Measurements from ENCODE around the gene RABGGTB. TPM values are rescaled to one million over a fixed set of nuclear protein-coding genes. Genes with fewer than 3 reads are reported as not detected.
A peak's percentile ranks its signal among the peaks of the same experiment; 100 is the strongest.
"Not testable (repeated sequence)": the region's sequence is repeated elsewhere in the genome, so short reads cannot be mapped to it uniquely, and the experiment has no call there.

The RABGGTB gene
- total RNA-seq, 1 donor from 2014 or later: 233 TPM

DNA sequence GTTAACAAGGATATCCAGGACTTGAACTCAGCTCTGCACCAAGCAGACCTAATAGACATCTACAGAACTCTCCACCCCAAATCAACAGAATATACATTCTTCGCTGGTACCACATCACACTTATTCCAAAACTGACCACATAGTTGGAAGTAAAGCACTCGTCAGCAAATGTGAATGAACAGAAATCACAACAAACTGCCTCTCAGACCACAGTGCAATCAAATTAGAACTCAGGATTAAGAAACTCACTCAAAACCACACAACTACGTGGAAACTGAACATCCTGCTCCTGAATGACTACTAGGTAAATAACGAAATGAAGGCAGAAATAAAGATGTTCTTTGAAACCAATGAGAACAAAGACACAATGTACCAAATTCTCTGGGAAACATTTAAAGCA, 5.9 kb upstream of the RABGGTB start:
- not testable (repeated sequence) for H3K27ac Mint-ChIP-seq; DNase-seq (ENCODE audit: low spot score); H3K36me3 Mint-ChIP-seq (ENCODE audit: low read depth); H3K4me1 Mint-ChIP-seq (ENCODE audit: low read depth); H3K4me3 Mint-ChIP-seq; H3K9me3 Mint-ChIP-seq
- H3K27me3 Mint-ChIP-seq (ENCODE audit: insufficient read depth): peaks cover 16% of the 10 kb centered on the region
- intact Hi-C loops (cut with micrococcal nuclease): loop anchor here (10.0 kb wide), 1 partner anchor 1045 kb away; the partner anchor contains the start of genes CRYZ and TYW3

- Mint-ChIP-seq H3K4me1 (ENCODE audit: low read depth) (peaks cover 23% of the 10 kb centered on the region), H3K27ac (peak overlapping the region; percentile 76), H3K27me3 (ENCODE audit: insufficient read depth) (peaks cover 11% of the 10 kb centered on the region), H3K36me3 (ENCODE audit: low read depth) (peaks cover 31% of the 10 kb centered on the region)
- intact Hi-C loops (cut with micrococcal nuclease): loop anchor here (10.0 kb wide), 1 partner anchor 1049 kb away; the partner anchor contains the start of genes CRYZ and TYW3
- not testable (repeated sequence) for DNase-seq (ENCODE audit: low spot score); H3K9me3 Mint-ChIP-seq; H3K4me3 Mint-ChIP-seq
Observed at GRCh38 chr1:75783920-75784319, 2.1 kb upstream of the RABGGTB start.

DNA sequence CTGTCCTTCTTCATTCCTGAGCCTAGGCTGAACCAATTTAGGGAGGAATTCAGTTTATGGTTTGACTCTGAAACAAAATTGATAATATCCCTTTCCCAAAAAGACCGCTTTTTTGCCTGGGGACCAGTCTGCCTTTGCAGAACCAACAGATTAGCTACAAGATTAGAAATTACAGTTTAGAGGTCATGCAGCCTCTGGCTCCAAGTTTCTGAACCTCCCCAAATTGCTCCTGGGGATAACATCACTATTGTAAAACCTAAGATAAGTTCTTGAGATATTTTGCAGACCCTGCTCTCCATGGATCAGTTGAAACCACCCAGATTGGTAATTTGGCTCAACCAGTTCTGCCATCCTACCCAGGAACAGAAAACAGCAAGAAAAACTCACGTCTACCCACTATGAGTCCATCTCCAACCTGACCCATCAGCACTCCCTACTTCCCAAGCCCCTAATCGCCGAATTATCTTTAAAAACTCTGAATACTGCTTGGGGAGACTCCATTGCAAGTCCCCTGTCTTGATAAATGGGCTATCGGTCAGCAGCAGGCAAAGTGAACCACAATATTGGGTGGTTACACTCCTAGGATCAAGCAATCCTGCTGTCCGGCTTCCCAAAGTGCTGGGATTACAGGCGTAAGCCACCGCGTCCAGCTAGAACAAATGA, 605 bp upstream of the RABGGTB start:
- H3K27me3 Mint-ChIP-seq (ENCODE audit: insufficient read depth): peaks cover 6% of the 10 kb centered on the region

DNA sequence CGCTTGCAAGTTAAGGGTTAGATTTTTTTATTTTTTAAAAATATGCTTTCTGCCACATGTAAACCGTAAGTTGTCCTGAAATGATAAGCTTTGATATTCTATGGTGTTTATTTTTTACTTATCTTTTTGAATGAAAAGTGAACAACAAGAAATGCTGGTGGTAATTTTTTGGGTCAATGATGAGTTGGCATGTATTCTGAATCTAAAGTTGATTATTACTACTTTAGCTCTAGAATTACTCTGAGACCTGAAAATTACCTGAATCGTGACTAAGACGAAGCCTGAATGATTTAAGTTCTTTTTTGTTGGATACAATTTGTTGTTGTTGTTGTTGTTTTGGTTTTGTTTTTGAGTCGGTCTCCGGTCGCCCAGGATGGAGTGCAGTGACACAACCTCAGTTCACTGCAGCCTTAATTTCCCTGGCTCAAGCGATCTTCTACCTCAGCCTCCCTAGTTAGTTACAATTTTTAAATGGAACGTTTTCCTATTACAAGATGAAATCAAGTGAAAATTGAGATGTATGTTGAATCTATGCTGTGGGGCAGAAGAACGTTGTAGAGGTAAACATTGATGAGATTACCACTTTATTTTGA, 941 bp downstream of the RABGGTB start:
- H3K36me3 Mint-ChIP-seq (ENCODE audit: low read depth): peaks cover 60% of the 10 kb centered on the region
- peak; percentile 4 for DNase-seq (ENCODE audit: low spot score)
- H3K4me1 Mint-ChIP-seq (ENCODE audit: low read depth): peaks cover 54% of the 10 kb centered on the region
- peak overlapping the region; percentile 99 for H3K27ac Mint-ChIP-seq
- peak overlapping the region; percentile 97 for H3K4me3 Mint-ChIP-seq
- H3K27me3 Mint-ChIP-seq (ENCODE audit: insufficient read depth): no peaks in the 10 kb centered on the region
- H3K9me3 Mint-ChIP-seq: no peaks in the 10 kb centered on the region
- intact Hi-C loops (cut with micrococcal nuclease): loop anchor here (1.0 to 10.0 kb wide), 6 partner anchors 63 to 1992 kb away; partner anchors contain the start of genes ACADM, CRYZ, MIGA1 and PIGK

More for the DNA sequence above, 605 bp upstream of the RABGGTB start:
- Mint-ChIP-seq H3K4me1 (ENCODE audit: low read depth) (peaks cover 38% of the 10 kb centered on the region), H3K36me3 (ENCODE audit: low read depth) (peaks cover 46% of the 10 kb centered on the region), H3K4me3 (peak overlapping the region; percentile 97), H3K9me3 (no peaks in the 10 kb centered on the region), H3K27ac (peak overlapping the region; percentile 99)
- no peak for DNase-seq (ENCODE audit: low spot score)
- intact Hi-C loops (cut with micrococcal nuclease): loop anchor here (5.0 to 10.0 kb wide), 2 partner anchors 1051 to 1432 kb away; partner anchors contain the start of genes CRYZ, PIGK and TYW3

- intact Hi-C loops (cut with micrococcal nuclease): loop anchor here (2.0 to 10.0 kb wide), 3 partner anchors 1053 to 1895 kb away; partner anchors contain the start of genes CRYZ, PIGK, TYW3 and ZZZ3
- Mint-ChIP-seq H3K27ac (peak overlapping the region; percentile 99), H3K4me1 (ENCODE audit: low read depth) (peaks cover 59% of the 10 kb centered on the region)
Observed at GRCh38 chr1:75787524-75787923, 1.5 kb downstream of the RABGGTB start.

DNA sequence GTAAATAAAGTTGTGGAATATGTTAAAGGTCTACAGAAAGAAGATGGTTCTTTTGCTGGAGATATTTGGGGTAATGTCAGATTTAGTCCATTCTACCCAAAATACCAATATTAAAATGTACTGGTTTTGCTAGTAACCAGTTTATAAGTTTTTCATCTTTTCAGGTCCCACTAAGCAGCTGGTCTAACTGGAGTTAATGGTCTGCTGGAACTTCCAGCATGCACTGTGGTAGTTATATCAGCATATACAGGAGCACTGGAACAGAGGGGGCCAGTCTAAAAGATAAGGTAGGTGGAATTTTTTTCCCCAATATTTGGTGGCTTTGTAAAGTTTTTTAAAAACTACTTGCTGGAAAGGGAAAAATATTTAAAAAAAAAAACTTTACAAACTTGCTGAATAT, 3.9 kb downstream of the RABGGTB start:
- Mint-ChIP-seq H3K9me3 (no peaks in the 10 kb centered on the region), H3K27ac (no peak overlapping the region), H3K27me3 (ENCODE audit: insufficient read depth) (no peaks in the 10 kb centered on the region), H3K36me3 (ENCODE audit: low read depth) (peaks cover 77% of the 10 kb centered on the region), H3K4me3 (peak overlapping the region; percentile 97), H3K4me1 (ENCODE audit: low read depth) (peaks cover 69% of the 10 kb centered on the region)
- DNase-seq (ENCODE audit: low spot score): no peak
- intact Hi-C loops (cut with micrococcal nuclease): loop anchor here (5.0 to 10.0 kb wide), 2 partner anchors 1055 to 1427 kb away; partner anchors contain the start of genes CRYZ, PIGK and TYW3

More at GRCh38 chr1:75787524-75787923, 1.5 kb downstream of the RABGGTB start:
- Mint-ChIP-seq H3K27me3 (ENCODE audit: insufficient read depth) (no peaks in the 10 kb centered on the region), H3K36me3 (ENCODE audit: low read depth) (peaks cover 65% of the 10 kb centered on the region), H3K9me3 (no peaks in the 10 kb centered on the region), H3K4me3 (peak overlapping the region; percentile 97)
- no peak for DNase-seq (ENCODE audit: low spot score)

- peak overlapping the region; percentile 97 for H3K4me3 Mint-ChIP-seq
- DNase-seq (ENCODE audit: low spot score): no peak
- no peaks in the 10 kb centered on the region for H3K27me3 Mint-ChIP-seq (ENCODE audit: insufficient read depth)
- intact Hi-C loops (cut with micrococcal nuclease): no loop called here
- H3K36me3 Mint-ChIP-seq (ENCODE audit: low read depth): peaks cover 80% of the 10 kb centered on the region
- no peaks in the 10 kb centered on the region for H3K9me3 Mint-ChIP-seq
- H3K4me1 Mint-ChIP-seq (ENCODE audit: low read depth): peaks cover 63% of the 10 kb centered on the region
- no peak overlapping the region for H3K27ac Mint-ChIP-seq
Observed at GRCh38 chr1:75791022-75791421, 5.0 kb downstream of the RABGGTB start.

GRCh38 chr1:75792091-75792490, 6.0 kb downstream of the RABGGTB start:
- Mint-ChIP-seq H3K27me3 (ENCODE audit: insufficient read depth) (no peaks in the 10 kb centered on the region), H3K27ac (no peak overlapping the region), H3K9me3 (no peaks in the 10 kb centered on the region), H3K36me3 (ENCODE audit: low read depth) (peaks cover 76% of the 10 kb centered on the region), H3K4me1 (ENCODE audit: low read depth) (peaks cover 62% of the 10 kb centered on the region), H3K4me3 (no peak overlapping the region)
- no peak for DNase-seq (ENCODE audit: low spot score)
- intact Hi-C loops (cut with micrococcal nuclease): no loop called here

GRCh38 chr1:75794382-75794781, 8.3 kb downstream of the RABGGTB start:
- intact Hi-C loops (cut with micrococcal nuclease): no loop called here
- Mint-ChIP-seq H3K9me3 (no peaks in the 10 kb centered on the region), H3K27ac (no peak overlapping the region), H3K36me3 (ENCODE audit: low read depth) (peaks cover 66% of the 10 kb centered on the region), H3K27me3 (ENCODE audit: insufficient read depth) (no peaks in the 10 kb centered on the region), H3K4me1 (ENCODE audit: low read depth) (peaks cover 41% of the 10 kb centered on the region), H3K4me3 (no peak overlapping the region)
- no peak for DNase-seq (ENCODE audit: low spot score)

DNA sequence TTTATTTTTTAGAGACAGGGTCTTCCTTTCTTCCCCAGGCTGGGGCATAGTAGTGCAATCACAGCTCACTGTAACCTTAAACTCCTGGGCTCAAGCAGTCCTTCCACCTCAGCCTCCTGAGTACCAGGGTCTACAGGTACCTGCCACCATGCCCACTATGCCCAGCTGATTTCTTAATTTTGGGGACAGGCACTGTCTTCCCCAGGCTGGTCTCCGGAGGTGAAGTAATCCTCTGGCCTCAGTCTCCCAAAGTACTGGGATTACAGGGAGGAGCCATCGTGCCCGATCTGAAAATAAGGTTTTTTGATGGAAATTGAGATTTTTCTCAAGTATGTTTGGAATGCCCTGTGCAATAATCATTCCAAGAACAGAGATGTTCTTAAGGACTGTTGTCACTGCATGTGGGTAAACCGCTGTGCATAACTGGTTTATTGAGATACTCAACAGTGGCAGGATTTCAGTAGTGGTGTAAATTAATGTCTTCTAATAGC, 9.7 kb downstream of the RABGGTB start:
- Mint-ChIP-seq H3K27me3 (ENCODE audit: insufficient read depth) (no peaks in the 10 kb centered on the region), H3K9me3 (no peaks in the 10 kb centered on the region), H3K4me3 (no peak overlapping the region), H3K36me3 (ENCODE audit: low read depth) (peaks cover 53% of the 10 kb centered on the region), H3K4me1 (ENCODE audit: low read depth) (peaks cover 27% of the 10 kb centered on the region), H3K27ac (no peak overlapping the region)
- intact Hi-C loops (cut with micrococcal nuclease): no loop called here
- DNase-seq (ENCODE audit: low spot score): no peak

GRCh38 chr1:75796376-75797272, 10.6 kb downstream of the RABGGTB start, which contains the start of gene MSH4:
TSS of gene MSH4 (plus strand) at chr1:75796882. CDS start at chr1:75796986, 104 bp downstream.
- Mint-ChIP-seq H3K27ac (peak within 1 kb of the TSS; percentile 37), H3K9me3 (no peaks in the 10 kb centered on the region), H3K4me3 (no peak within 1 kb of the TSS), H3K4me1 (ENCODE audit: low read depth) (peaks cover 19% of the 10 kb centered on the region), H3K27me3 (ENCODE audit: insufficient read depth) (no peaks in the 10 kb centered on the region), H3K36me3 (ENCODE audit: low read depth) (peaks cover 45% of the 10 kb centered on the region)
- intact Hi-C loops (cut with micrococcal nuclease): no loop called here
- DNase-seq (ENCODE audit: low spot score): no peak

DNA sequence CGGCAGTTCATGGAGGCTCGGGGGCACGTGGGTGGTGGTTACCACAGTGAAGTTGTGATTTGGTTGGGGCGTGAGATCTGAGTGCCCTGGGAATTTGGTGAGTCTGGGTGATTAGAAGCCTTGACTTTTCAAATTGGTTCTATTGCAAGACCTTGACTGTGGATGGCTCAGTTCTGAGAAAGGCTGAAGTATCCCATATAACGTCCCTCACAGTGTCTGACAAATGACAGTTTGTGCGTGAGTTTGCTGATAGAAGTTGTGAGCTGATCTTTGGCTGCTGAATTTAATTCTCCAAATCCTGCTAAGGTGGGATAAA, 11.2 kb downstream of the RABGGTB start:
- intact Hi-C loops (cut with micrococcal nuclease): no loop called here
- no peaks in the 10 kb centered on the region for H3K27me3 Mint-ChIP-seq (ENCODE audit: insufficient read depth)
- peaks cover 13% of the 10 kb centered on the region for H3K4me1 Mint-ChIP-seq (ENCODE audit: low read depth)
- no peak overlapping the region for H3K4me3 Mint-ChIP-seq
- no peak for DNase-seq (ENCODE audit: low spot score)
- no peaks in the 10 kb centered on the region for H3K9me3 Mint-ChIP-seq
- H3K36me3 Mint-ChIP-seq (ENCODE audit: low read depth): peaks cover 40% of the 10 kb centered on the region
- H3K27ac Mint-ChIP-seq: no peak overlapping the region

Data from activated T-helper 1 cell treated with anti-CD3 and anti-CD28 coated beads, Interleukin-12 subunit alpha, Interleukin-12 subunit beta, Interleukin-2, Interleukin-4 antibody, amounts not matched to agents 30 ng/mL and 10 ng/mL and 1 ng/mL, durations not matched to agents 14 hours and 24 hours and 36 hours (primary cell).